Measurements from ENCODE around the gene PKNOX2.

PKNOX2 gene

GRCh38 chr11:125365196-125365931 is 200.8 kb downstream of the PKNOX2 start:
- Histone ChIP-seq H3K27me3 (ENCODE audit: insufficient read depth, poor library complexity, severe bottlenecking) (peaks cover 15% of the 10 kb centered on the region), H3K4me3 (replicated peaks; ENCODE audit: insufficient read depth, low read length) (no peak overlapping the region), H3K27ac (replicated peaks) (no peak overlapping the region)
- TF ChIP-seq GABPA (IDR thresholded peaks at IDR 0.05; ENCODE audit: low read depth) (no peak), SPI1 (IDR thresholded peaks at IDR 0.05; ENCODE audit: borderline replicate concordance, low read depth) (no peak), POLR2AphosphoS5 (IDR thresholded peaks at IDR 0.05; ENCODE audit: low read depth) (no peak), REST (IDR thresholded peaks at IDR 0.05; ENCODE audit: insufficient replicate concordance, low read depth) (no peak), CTCF (IDR thresholded peaks at IDR 0.05; ENCODE audit: insufficient read depth, low read length) (no peak)
- DNase-seq (ENCODE audit: low read depth in 1 of 2, low spot score in 1 of 2) = no peak

- no peak overlapping the region for H3K27ac ChIP-seq (replicated peaks)
- DNase-seq (ENCODE audit: low read depth in 1 of 2, low spot score in 1 of 2) = no peak
- no peak for TF ChIP-seq CTCF (IDR thresholded peaks at IDR 0.05; ENCODE audit: insufficient read depth, low read length)
- TF ChIP-seq GABPA (IDR thresholded peaks at IDR 0.05; ENCODE audit: low read depth) = no peak
- no peak for TF ChIP-seq POLR2AphosphoS5 (IDR thresholded peaks at IDR 0.05; ENCODE audit: low read depth)
- no peak for TF ChIP-seq REST (IDR thresholded peaks at IDR 0.05; ENCODE audit: insufficient replicate concordance, low read depth)
- no peak for TF ChIP-seq SPI1 (IDR thresholded peaks at IDR 0.05; ENCODE audit: borderline replicate concordance, low read depth)
- H3K27me3 ChIP-seq (ENCODE audit: insufficient read depth, poor library complexity, severe bottlenecking) = peaks cover 21% of the 10 kb centered on the region
- no peak overlapping the region for H3K4me3 ChIP-seq (replicated peaks; ENCODE audit: insufficient read depth, low read length)
Measured at GRCh38 chr11:125367710-125368109, 203.2 kb downstream of the PKNOX2 start.

GRCh38 chr11:125368757-125369156 is 204.2 kb downstream of the PKNOX2 start:
- Histone ChIP-seq H3K4me3 (replicated peaks; ENCODE audit: insufficient read depth, low read length) (no peak overlapping the region), H3K27ac (replicated peaks) (no peak overlapping the region), H3K27me3 (ENCODE audit: insufficient read depth, poor library complexity, severe bottlenecking) (peaks cover 23% of the 10 kb centered on the region)
- no peak for TF ChIP-seq GABPA (IDR thresholded peaks at IDR 0.05; ENCODE audit: low read depth)
- no peak for TF ChIP-seq REST (IDR thresholded peaks at IDR 0.05; ENCODE audit: insufficient replicate concordance, low read depth)
- TF ChIP-seq POLR2AphosphoS5 (IDR thresholded peaks at IDR 0.05; ENCODE audit: low read depth) = no peak
- TF ChIP-seq SPI1 (IDR thresholded peaks at IDR 0.05; ENCODE audit: borderline replicate concordance, low read depth) = no peak
- DNase-seq (ENCODE audit: low read depth in 1 of 2, low spot score in 1 of 2) = no peak
